ENCODE results near the gene CFAP65.

CFAP65 gene

GRCh38 chr2:218986148-218986761 lies 55.1 kb downstream of the CFAP65 start:
- peaks cover 0 to 100% (median 59%) of the 10 kb centered on the region in 5 experiments for H3K27me3 ChIP-seq (replicated peaks in 2 of 5; ENCODE audit: control insufficient read depth in 4 of 5, insufficient read depth in 5 of 5, low read length in 4 of 5)
- no peak for DNase-seq

DNA sequence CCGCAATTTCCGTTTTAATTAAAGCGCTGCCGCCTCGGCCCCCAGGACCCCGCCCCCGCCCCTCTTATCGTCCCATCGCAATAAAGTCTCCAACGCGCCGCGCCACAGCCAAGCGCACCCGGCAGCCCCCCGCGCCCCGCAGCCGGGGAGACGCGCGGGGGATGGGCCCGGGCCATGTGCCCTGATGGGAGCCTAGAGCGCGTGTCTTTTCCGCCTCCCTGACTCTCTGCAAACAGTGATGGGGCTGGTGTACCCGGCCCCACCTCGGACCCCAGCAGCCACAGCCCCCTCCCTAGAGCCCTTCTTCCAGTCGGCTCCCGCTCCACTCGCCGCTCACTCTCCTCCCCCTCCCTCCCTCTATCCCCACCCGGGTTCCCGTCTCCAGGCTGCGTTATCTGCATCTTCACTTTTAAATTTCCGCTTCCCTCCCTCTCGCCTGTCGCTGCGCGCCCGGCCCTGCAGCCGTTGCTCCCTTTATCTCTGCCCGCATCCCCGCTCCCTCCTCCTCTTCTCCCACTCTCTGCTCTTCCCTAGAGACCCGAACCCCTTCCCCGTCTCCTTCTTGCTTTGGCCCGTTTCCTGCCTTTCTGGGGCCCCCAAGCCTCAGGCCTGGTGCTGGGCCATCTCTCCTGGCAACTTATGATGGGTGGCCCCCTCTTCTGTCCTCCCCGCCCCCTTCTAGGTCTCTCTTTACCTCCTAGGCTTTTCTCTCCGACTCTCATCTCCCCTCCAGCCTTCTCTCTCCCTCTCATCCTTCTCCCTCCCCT lies 55.8 kb downstream of the CFAP65 start:
- CTCF ChIA-PET, result interaction anchor here (1.3 to 5.6 kb wide), 2 partner anchors 10 to 109 kb away, joined by 7 to 27 read pairs; no protein-coding TSS in a partner anchor

More at GRCh38 chr2:218986148-218986761, 55.1 kb downstream of the CFAP65 start:
- ChIA-PET POLR2A (no interaction called here), CTCF (no interaction called here)
- no peak overlapping the region for H3K4me3 ChIP-seq (ENCODE audit: control insufficient read depth in 1 of 7, extremely low read depth in 1 of 7, insufficient read depth in 4 of 7, low read depth in 2 of 7, low read length in 6 of 7)
- H3K4me1 ChIP-seq (ENCODE audit: control extremely low read depth in 1 of 4, control insufficient read depth in 4 of 4, insufficient read depth in 4 of 4, low read length in 3 of 4), result peaks cover 0 to 38% (median 20%) of the 10 kb centered on the region in 4 experiments
- WGBS (ENCODE audit: insufficient coverage), result 88% methylated on average over 2 of the region's 4 CpGs
- no peaks in the 10 kb centered on the region for H3K9me3 ChIP-seq (ENCODE audit: control extremely low read depth in 1 of 5, control insufficient read depth in 4 of 5, insufficient read depth in 2 of 5, low read depth in 1 of 5, low read length in 4 of 5)
- no peaks in the 10 kb centered on the region for H3K36me3 ChIP-seq (ENCODE audit: control insufficient read depth in 4 of 4, insufficient read depth in 4 of 4, low read length in 3 of 4)
- no peak overlapping the region for H3K27ac ChIP-seq (ENCODE audit: insufficient read depth in 1 of 2, low read depth in 1 of 2, low read length in 2 of 2, poor library complexity in 1 of 2, severe bottlenecking in 2 of 2)

DNA sequence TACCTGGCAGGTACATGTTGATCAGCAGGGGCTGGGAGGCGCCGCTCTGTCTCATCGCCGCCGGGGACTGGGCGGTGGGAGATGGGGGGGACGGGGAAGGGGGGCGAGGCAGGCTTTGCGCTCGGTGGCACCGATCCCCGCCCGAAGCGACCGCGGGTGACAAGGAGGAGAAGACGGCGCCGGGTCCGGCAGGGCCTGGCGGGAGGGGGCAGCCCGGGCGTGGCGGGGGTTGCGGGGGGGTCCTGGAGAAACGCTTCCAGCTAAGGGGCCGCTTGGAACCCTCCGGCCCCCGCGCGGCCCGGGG lies 56.3 kb downstream of the CFAP65 start, which contains the start of gene FEV:
Gene FEV (minus strand): TSS at position 164 of the 304 bp plus-strand sequence. CDS start 109 bp downstream, at position 55.
- no peaks in the 10 kb centered on the region for H3K36me3 ChIP-seq (ENCODE audit: control insufficient read depth in 4 of 4, insufficient read depth in 4 of 4, low read length in 3 of 4)
- no peak within 1 kb of the TSS for H3K27ac ChIP-seq (ENCODE audit: insufficient read depth in 1 of 2, low read depth in 1 of 2, low read length in 2 of 2, poor library complexity in 1 of 2, severe bottlenecking in 2 of 2)
- DNase-seq, result no peak
- peak within 1 kb of the TSS in 4 of 7 experiments; percentile 26 to 52 (median 39) for H3K4me3 ChIP-seq (ENCODE audit: control insufficient read depth in 1 of 7, extremely low read depth in 1 of 7, insufficient read depth in 4 of 7, low read depth in 2 of 7, low read length in 6 of 7)
- H3K9me3 ChIP-seq (ENCODE audit: control extremely low read depth in 1 of 5, control insufficient read depth in 4 of 5, insufficient read depth in 2 of 5, low read depth in 1 of 5, low read length in 4 of 5), result no peaks in the 10 kb centered on the region
- peaks cover 0 to 98% (median 54%) of the 10 kb centered on the region in 5 experiments for H3K27me3 ChIP-seq (replicated peaks in 2 of 5; ENCODE audit: control insufficient read depth in 4 of 5, insufficient read depth in 5 of 5, low read length in 4 of 5)
- 1% methylated on average over 20 of the region's 32 CpGs for WGBS (ENCODE audit: insufficient coverage)
- ChIA-PET POLR2A (interaction anchor here (1.2 kb wide), 1 partner anchor 9 kb away, joined by 3 read pairs; no protein-coding TSS in a partner anchor), CTCF (interaction anchor here (1.3 to 5.6 kb wide), 2 partner anchors 10 to 109 kb away, joined by 7 to 27 read pairs; no protein-coding TSS in a partner anchor)
- peaks cover 0 to 46% (median 25%) of the 10 kb centered on the region in 4 experiments for H3K4me1 ChIP-seq (ENCODE audit: control extremely low read depth in 1 of 4, control insufficient read depth in 4 of 4, insufficient read depth in 4 of 4, low read length in 3 of 4)

More for the DNA sequence above, 55.8 kb downstream of the CFAP65 start:
- H3K9me3 ChIP-seq (ENCODE audit: control extremely low read depth in 1 of 5, control insufficient read depth in 4 of 5, insufficient read depth in 2 of 5, low read depth in 1 of 5, low read length in 4 of 5), result no peaks in the 10 kb centered on the region
- no peak overlapping the region for H3K27ac ChIP-seq (ENCODE audit: insufficient read depth in 1 of 2, low read depth in 1 of 2, low read length in 2 of 2, poor library complexity in 1 of 2, severe bottlenecking in 2 of 2)
- POLR2A ChIA-PET, result interaction anchor here (1.2 kb wide), 1 partner anchor 10 kb away, joined by 3 read pairs; no protein-coding TSS in a partner anchor
- DNase-seq, result no peak
- WGBS (ENCODE audit: insufficient coverage), result 2% methylated on average over 38 of the region's 49 CpGs
- peaks cover 0 to 99% (median 57%) of the 10 kb centered on the region in 5 experiments for H3K27me3 ChIP-seq (replicated peaks in 2 of 5; ENCODE audit: control insufficient read depth in 4 of 5, insufficient read depth in 5 of 5, low read length in 4 of 5)
- H3K4me3 ChIP-seq (ENCODE audit: control insufficient read depth in 1 of 7, extremely low read depth in 1 of 7, insufficient read depth in 4 of 7, low read depth in 2 of 7, low read length in 6 of 7), result peak overlapping the region in 3 of 7 experiments; percentile 2 to 26 (median 26)
- H3K4me1 ChIP-seq (ENCODE audit: control extremely low read depth in 1 of 4, control insufficient read depth in 4 of 4, insufficient read depth in 4 of 4, low read length in 3 of 4), result peaks cover 0 to 44% (median 25%) of the 10 kb centered on the region in 4 experiments
- no peaks in the 10 kb centered on the region for H3K36me3 ChIP-seq (ENCODE audit: control insufficient read depth in 4 of 4, insufficient read depth in 4 of 4, low read length in 3 of 4)

- H3K4me3 ChIP-seq (ENCODE audit: control insufficient read depth in 1 of 7, extremely low read depth in 1 of 7, insufficient read depth in 4 of 7, low read depth in 2 of 7, low read length in 6 of 7), result peak overlapping the region in 4 of 7 experiments; percentile 11 to 52 (median 39)
- no peaks in the 10 kb centered on the region for H3K36me3 ChIP-seq (ENCODE audit: control insufficient read depth in 4 of 4, insufficient read depth in 4 of 4, low read length in 3 of 4)
- peaks cover 0 to 50% (median 27%) of the 10 kb centered on the region in 4 experiments for H3K4me1 ChIP-seq (ENCODE audit: control extremely low read depth in 1 of 4, control insufficient read depth in 4 of 4, insufficient read depth in 4 of 4, low read length in 3 of 4)
- ChIA-PET POLR2A (interaction anchor here (1.2 kb wide), 1 partner anchor 9 kb away, joined by 3 read pairs; no protein-coding TSS in a partner anchor), CTCF (interaction anchor here (1.3 to 5.6 kb wide), 2 partner anchors 11 to 108 kb away, joined by 7 to 27 read pairs; no protein-coding TSS in a partner anchor)
- H3K27ac ChIP-seq (ENCODE audit: insufficient read depth in 1 of 2, low read depth in 1 of 2, low read length in 2 of 2, poor library complexity in 1 of 2, severe bottlenecking in 2 of 2), result no peak overlapping the region
- WGBS (ENCODE audit: insufficient coverage), result under 1% methylated on average over 46 of the region's 50 CpGs
- no peaks in the 10 kb centered on the region for H3K9me3 ChIP-seq (ENCODE audit: control extremely low read depth in 1 of 5, control insufficient read depth in 4 of 5, insufficient read depth in 2 of 5, low read depth in 1 of 5, low read length in 4 of 5)
- DNase-seq, result peak; percentile 28 to 55 (median 51)
- peaks cover 0 to 96% (median 51%) of the 10 kb centered on the region in 5 experiments for H3K27me3 ChIP-seq (replicated peaks in 2 of 5; ENCODE audit: control insufficient read depth in 4 of 5, insufficient read depth in 5 of 5, low read length in 4 of 5)
Observed at GRCh38 chr2:218984239-218985020, 56.9 kb downstream of the CFAP65 start.

DNA sequence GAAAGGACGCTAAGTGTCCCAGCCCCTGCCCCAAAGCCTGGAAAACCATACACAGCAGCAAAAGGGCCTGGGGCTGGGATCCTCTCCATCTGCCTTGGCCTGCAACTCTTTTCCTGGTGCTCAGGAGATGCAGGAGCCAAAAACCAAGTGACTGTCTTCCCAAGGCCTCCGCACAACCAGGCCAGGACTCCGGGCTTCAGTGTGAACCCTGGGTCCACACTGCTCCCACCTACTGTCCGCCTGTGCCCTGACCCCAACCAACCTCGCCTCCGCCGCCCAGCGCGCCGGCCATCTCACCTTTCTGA lies 57.4 kb downstream of the CFAP65 start:
- Histone ChIP-seq H3K9me3 (ENCODE audit: control extremely low read depth in 1 of 5, control insufficient read depth in 4 of 5, insufficient read depth in 2 of 5, low read depth in 1 of 5, low read length in 4 of 5) (no peaks in the 10 kb centered on the region), H3K4me3 (ENCODE audit: control insufficient read depth in 1 of 7, extremely low read depth in 1 of 7, insufficient read depth in 4 of 7, low read depth in 2 of 7, low read length in 6 of 7) (peak overlapping the region in 3 of 7 experiments; percentile 36 to 52 (median 42)), H3K4me1 (ENCODE audit: control extremely low read depth in 1 of 4, control insufficient read depth in 4 of 4, insufficient read depth in 4 of 4, low read length in 3 of 4) (peaks cover 0 to 50% (median 27%) of the 10 kb centered on the region in 4 experiments), H3K36me3 (ENCODE audit: control insufficient read depth in 4 of 4, insufficient read depth in 4 of 4, low read length in 3 of 4) (no peaks in the 10 kb centered on the region), H3K27ac (ENCODE audit: insufficient read depth in 1 of 2, low read depth in 1 of 2, low read length in 2 of 2, poor library complexity in 1 of 2, severe bottlenecking in 2 of 2) (no peak overlapping the region), H3K27me3 (replicated peaks in 2 of 5; ENCODE audit: control insufficient read depth in 4 of 5, insufficient read depth in 5 of 5, low read length in 4 of 5) (peaks cover 0 to 93% (median 47%) of the 10 kb centered on the region in 5 experiments)
- CTCF ChIA-PET, result interaction anchor here (1.3 to 5.6 kb wide), 4 partner anchors 11 to 108 kb away, joined by 7 to 48 read pairs (median 22); partner anchors contain the start of gene CRYBA2
- POLR2A ChIA-PET, result interaction anchor here (1.2 kb wide), 1 partner anchor 8 kb away, joined by 3 read pairs; no protein-coding TSS in a partner anchor
- no peak for DNase-seq
- 10% methylated on average over 7 of the region's 10 CpGs for WGBS (ENCODE audit: insufficient coverage)

DNA sequence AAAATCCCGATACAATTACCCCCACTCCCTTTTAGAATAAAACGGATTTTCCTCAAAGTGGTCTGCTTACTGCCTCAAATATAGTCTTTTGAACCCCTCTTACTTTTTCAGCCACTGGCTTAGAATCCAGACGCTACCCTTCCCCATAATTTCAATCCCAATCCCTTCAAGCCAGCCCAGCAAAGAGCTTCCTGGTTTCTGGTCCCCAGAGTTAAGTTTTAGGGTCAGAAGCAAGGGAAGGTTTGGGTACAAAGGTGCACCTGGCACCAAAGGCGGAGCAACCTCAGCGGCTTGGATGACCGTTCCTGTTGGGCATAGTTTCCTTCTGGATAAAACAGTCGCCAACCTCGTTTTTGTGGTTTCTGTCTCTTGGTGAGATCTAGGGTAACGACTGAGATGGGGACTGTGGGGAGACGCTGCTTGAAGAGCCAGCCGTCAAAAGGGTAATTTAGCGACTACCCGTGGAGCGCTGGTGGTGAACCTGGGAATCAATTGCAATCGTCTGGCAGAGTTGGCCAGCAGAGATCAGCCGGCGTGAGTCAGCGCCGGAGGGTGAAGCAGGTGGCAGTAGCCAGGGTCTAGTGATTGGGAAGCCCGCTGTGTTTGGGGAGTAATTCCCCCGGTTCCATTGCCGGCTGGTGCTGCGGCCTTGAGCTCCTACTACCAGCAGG lies 57.9 kb downstream of the CFAP65 start:
- Histone ChIP-seq H3K4me3 (ENCODE audit: control insufficient read depth in 1 of 7, extremely low read depth in 1 of 7, insufficient read depth in 4 of 7, low read depth in 2 of 7, low read length in 6 of 7) (no peak overlapping the region), H3K27ac (ENCODE audit: insufficient read depth in 1 of 2, low read depth in 1 of 2, low read length in 2 of 2, poor library complexity in 1 of 2, severe bottlenecking in 2 of 2) (no peak overlapping the region), H3K27me3 (replicated peaks in 2 of 5; ENCODE audit: control insufficient read depth in 4 of 5, insufficient read depth in 5 of 5, low read length in 4 of 5) (peaks cover 0 to 93% (median 45%) of the 10 kb centered on the region in 5 experiments), H3K9me3 (ENCODE audit: control extremely low read depth in 1 of 5, control insufficient read depth in 4 of 5, insufficient read depth in 2 of 5, low read depth in 1 of 5, low read length in 4 of 5) (no peaks in the 10 kb centered on the region), H3K4me1 (ENCODE audit: control extremely low read depth in 1 of 4, control insufficient read depth in 4 of 4, insufficient read depth in 4 of 4, low read length in 3 of 4) (peaks cover 0 to 50% (median 27%) of the 10 kb centered on the region in 4 experiments), H3K36me3 (ENCODE audit: control insufficient read depth in 4 of 4, insufficient read depth in 4 of 4, low read length in 3 of 4) (no peaks in the 10 kb centered on the region)
- CTCF ChIA-PET, result interaction anchor here (1.3 to 5.6 kb wide), 6 partner anchors 9 to 171 kb away, joined by 3 to 48 read pairs (median 13); partner anchors contain the start of gene CRYBA2
- WGBS (ENCODE audit: insufficient coverage), result 8% methylated on average over 23 of the region's 23 CpGs
- POLR2A ChIA-PET, result no interaction called here
- DNase-seq, result peak in 2 of 3 donors; percentile 53 to 60

All from common myeloid progenitor, CD34-positive (primary cell).